K562 (cell line): ENCODE data around the gene BHLHE40. TPM values are rescaled to one million over a fixed set of nuclear protein-coding genes. Genes with fewer than 3 reads are reported as not detected.
A peak's percentile ranks its signal among the peaks of the same experiment; 100 is the strongest.

ENCODE experiments used
- ATAC-seq: fragments of 200-7000 bp; cut with Tn5 transposase; 3 replicates; pipeline ENCODE4 v1.9.1; 2020; ENCODE audit warnings: moderate library complexity
- BruUV-seq: library from RNA; stranded (reverse); fragments of 400-500 nt; replicated peaks from 2 replicates; lab custom pipeline; 2021; lab: Mats Ljungman, UMichigan
- CTCF ChIA-PET: fragments of 300-600 bp; formaldehyde crosslinking; extraction: SDS; loops from one replicate; lab custom pipeline; 2021; ENCODE audit warnings: low intra/inter-chr PET ratio; lab: Yijun Ruan, JAX
- POLR2A ChIA-PET: fragments of 300-600, 350-650 bp; sonication (Branson Sonifier 250); formaldehyde crosslinking; extraction: SDS; loops from one replicate; lab custom pipeline; 2021; ENCODE audit warnings: antibody characterized with exemption, inconsistent platforms; lab: Yijun Ruan, JAX
- DNase-seq, 4 experiments: peaks; one replicate each; pipeline versions ENCODE4 v3.0.0 to v3.0.0-alpha.2; 2011 to 2018; ENCODE audit warnings: low spot score in 3 of 4, mixed read lengths in 3 of 4; ENCODE audit errors: extremely low read depth in 1 of 4
- FAIRE-seq: peaks from 2 replicates; lab custom pipeline; 2011; peaks lifted over from hg19 to GRCh38; lab: Jason Lieb, UNC
- H2AFZ ChIP-seq: 2 replicates; pipeline ENCODE4 v1.6.0; 2011; ENCODE audit warnings: low read depth, low read length, control low read depth, inconsistent platforms
- H3K27ac ChIP-seq: fragments of 200-600 bp; 3 replicates; pipeline ENCODE4 v1.8.0; 2011; ENCODE audit warnings: low read depth, mild to moderate bottlenecking, control low read depth, inconsistent platforms, low read length, moderate library complexity, mixed read lengths; ENCODE audit errors: extremely low read depth
- H3K27me3 ChIP-seq, 2 experiments: fragments of 300-600 bp in 1 of 2; 2 replicates in 1 of 2; 3 replicates in 1 of 2; pipeline versions ENCODE4 v1.6.0 to v1.8.0; 2011; ENCODE audit warnings: inconsistent platforms in 2 of 2, low read length in 2 of 2, mild to moderate bottlenecking in 1 of 2, mixed read lengths in 1 of 2, moderate library complexity in 1 of 2; ENCODE audit not compliant: control insufficient read depth in 2 of 2, insufficient read depth in 2 of 2
- H3K36me3 ChIP-seq: fragments of 300-600 bp; 3 replicates; pipeline ENCODE4 v1.8.0; 2011; ENCODE audit warnings: mild to moderate bottlenecking, low read length, inconsistent platforms; ENCODE audit not compliant: control insufficient read depth, insufficient read depth
- H3K4me1 ChIP-seq, 2 experiments: fragments of 200-600 bp in 1 of 2; replicated peaks in 1 of 2; 2 replicates in 1 of 2; 3 replicates in 1 of 2; pipeline versions ENCODE4 v1.5.1 to v1.8.0; 2011; ENCODE audit warnings: inconsistent platforms in 2 of 2, low read length in 2 of 2, mild to moderate bottlenecking in 1 of 2, mixed read lengths in 1 of 2, moderate library complexity in 1 of 2; ENCODE audit not compliant: control insufficient read depth in 2 of 2, insufficient read depth in 2 of 2
- H3K4me2 ChIP-seq: 2 replicates; pipeline ENCODE4 v1.6.1; 2011; ENCODE audit warnings: low read length, control low read depth, inconsistent platforms, mixed read lengths; ENCODE audit not compliant: insufficient read depth
- H3K4me3 ChIP-seq: fragments of 200-600 bp; sonication (generic), shearing (Covaris generic); 2 replicates; pipeline ENCODE4 v1.5.1; 2016; ENCODE audit warnings: control low read depth, inconsistent platforms
- H3K79me2 ChIP-seq: fragments of 200-600 bp; 3 replicates; pipeline ENCODE4 v1.8.0; 2011; ENCODE audit warnings: low read length, inconsistent platforms; ENCODE audit not compliant: control insufficient read depth, insufficient read depth
- H3K9ac ChIP-seq, 2 experiments: 2 replicates each; pipeline versions ENCODE4 v1.6.0 to v1.6.1; 2011; ENCODE audit warnings: low read depth in 2 of 2, low read length in 2 of 2, control low read depth in 1 of 2, inconsistent platforms in 1 of 2, mild to moderate bottlenecking in 1 of 2, mixed read lengths in 1 of 2; ENCODE audit not compliant: insufficient read depth in 1 of 2
- H3K9me1 ChIP-seq: one replicate; pipeline ENCODE4 v1.6.0; 2011; ENCODE audit warnings: inconsistent platforms, mild to moderate bottlenecking, low read length, moderate library complexity; ENCODE audit not compliant: control insufficient read depth, insufficient read depth
- H3K9me3 ChIP-seq: replicated peaks from 2 replicates; pipeline ENCODE4 v1.5.1; 2011; ENCODE audit warnings: low read depth, low read length, inconsistent platforms; ENCODE audit not compliant: control insufficient read depth, insufficient read depth
- H4K20me1 ChIP-seq: replicated peaks from 2 replicates; pipeline ENCODE4 v1.6.1; 2011; ENCODE audit warnings: low read length, inconsistent platforms, mixed read lengths; ENCODE audit not compliant: control insufficient read depth, insufficient read depth
- CREM ChIP-seq: IDR thresholded peaks from 2 replicates; pipeline ENCODE4 v1.6.1; 2014; ENCODE audit warnings: antibody characterized with exemption, low read depth
- DACH1 ChIP-seq: fragments of 450-650 bp; IDR thresholded peaks from 2 replicates; pipeline ENCODE4 v1.6.1; 2018; ENCODE audit not compliant: partially characterized antibody
- ELF4 ChIP-seq: fragments of 450-650 bp; formaldehyde crosslinking; IDR thresholded peaks from 2 replicates; pipeline ENCODE4 v1.4.0; 2022; ENCODE audit warnings: missing genetic modification characterization
- FUS ChIP-seq: fragments of 200-400 bp; formaldehyde crosslinking; optimal IDR thresholded peaks from 2 replicates; pipeline ENCODE3; 2017; ENCODE audit warnings: low read depth, low read length
- HLTF ChIP-seq: fragments of 450-650 bp; IDR thresholded peaks from 2 replicates; pipeline ENCODE4 v1.6.1; 2016
- ILF3 ChIP-seq: fragments of 450-650 bp; IDR thresholded peaks from 2 replicates; pipeline ENCODE4 v1.6.1; 2018; ENCODE audit warnings: antibody characterized with exemption, mild to moderate bottlenecking, moderate library complexity, borderline replicate concordance
- JUND ChIP-seq, 2 experiments: IDR thresholded peaks; 2 replicates in 1 of 2; 3 replicates in 1 of 2; pipeline ENCODE4 v1.6.1; 2011; ENCODE audit warnings: borderline replicate concordance in 2 of 2, low read depth in 2 of 2, low read length in 2 of 2, improper control_type of control experiment in 1 of 2, missing biosample characterization in 1 of 2, missing genetic modification characterization in 1 of 2, missing genetic modification reagents in 1 of 2
- NFE2 ChIP-seq: IDR thresholded peaks from 2 replicates; pipeline ENCODE4 v1.6.1; 2014; ENCODE audit warnings: antibody characterized with exemption, low read depth
- NR4A1 ChIP-seq, 2 experiments: fragments of 250-450 bp in 1 of 2; fragments of 450-650 bp in 1 of 2; sonication (Bioruptor Pico) in 1 of 2; IDR thresholded peaks; 2 replicates each; pipeline versions ENCODE4 v1.4.0 to v1.6.1; 2016 to 2020; ENCODE audit warnings: mild to moderate bottlenecking in 2 of 2, missing compliant biosample characterization in 1 of 2, missing genetic modification characterization in 1 of 2, moderate library complexity in 1 of 2
- NUFIP1 ChIP-seq: fragments of 450-650 bp; IDR thresholded peaks from 2 replicates; pipeline ENCODE4 v1.6.1; 2018; ENCODE audit not compliant: partially characterized antibody
- RREB1 ChIP-seq: fragments of 250-450 bp; sonication (Bioruptor Pico); IDR thresholded peaks from 2 replicates; pipeline ENCODE4 v1.4.0; 2020
- SMARCA4 ChIP-seq: fragments of 450-650 bp; IDR thresholded peaks from 2 replicates; pipeline ENCODE4 v1.6.1; 2016
- ZBTB9 ChIP-seq: fragments of 450-650 bp; formaldehyde crosslinking; IDR thresholded peaks from 2 replicates; pipeline ENCODE4 v1.4.0; 2020; ENCODE audit warnings: mild to moderate bottlenecking, moderate library complexity
- WGBS: fragments of 100-300 bp; shearing (Covaris generic); methylation state at CpG from one replicate; pipeline ENCODE4 v1.1.6; 2016; ENCODE audit warnings: low coverage, mixed read lengths; ENCODE audit not compliant: insufficient coverage; ENCODE audit errors: missing lambda C conversion rate; 5-methylcytosine and 5-hydroxymethylcytosine counted together
- in situ Hi-C: fragments of 300-500 bp; cut with MboI; formaldehyde crosslinking; loops from 4 replicates; pipeline ENCODE4 v1.15.0; 2018; ENCODE audit warnings: inconsistent platforms, mixed read lengths
- intact Hi-C: fragments of 100-400 bp; cut with micrococcal nuclease; formaldehyde crosslinking; loops from 2 replicates; pipeline ENCODE4 v1.14.2; 2022
- polyA plus RNA-seq, 8 experiments: library from polyadenylated mRNA; depleted of rRNA in 4 of 8; stranded (reverse) in 5 of 8; unstranded in 3 of 8; fragments of >200 nt; fragmentation: Nextera tagmentation in 2 of 8; fragmentation: Illumina TruSeq in 1 of 8; extraction: Ambion mirVana in 2 of 8; extraction: Trizol in 1 of 8; gene quantifications; 2 replicates each; pipeline versions ENCODE4 v1.2.1 to v1.2.3, GENCODE V29; 2011 to 2014; ENCODE audit warnings: inconsistent platforms in 1 of 8, missing spikeins in 1 of 8
- total RNA-seq, 7 experiments: library from RNA; depleted of rRNA in 6 of 7; stranded (reverse); fragments of >200 nt in 6 of 7; fragmentation: Illumina TruSeq in 2 of 7; extraction: Trizol in 2 of 7; gene quantifications; 2 replicates each; pipeline versions ENCODE4 v1.2.1 to v1.2.3, GENCODE V29; 2011 to 2021; ENCODE audit warnings: low replicate concordance in 1 of 7

Gene BHLHE40
- total and polyA plus RNA-seq, 9 of the 15 experiments (the other 6 are each of a cell fraction or from before 2014, with no cell fraction given) = 12.0 to 83.9 (median 31.4) TPM

- peak overlapping the region; percentile 45 for H3K4me2 ChIP-seq
- H3K9ac ChIP-seq = peak overlapping the region; percentile 61 to 86
- TF ChIP-seq NUFIP1 (no peak), RREB1 (CRISPR knock-in tag) (0 out of 2 replicates have a peak, but pooled peaks have one; percentile 46), NFE2 (no peak), HLTF (0 out of 2 replicates have a peak, but pooled peaks have one; percentile 70), ZBTB9 (CRISPR knock-in tag) (peak; percentile 67), DACH1 (peak; percentile 55), NR4A1 (CRISPR knock-in tag; IDR thresholded peaks at IDR 0.05) (peak; percentile 64; the same call in 1 of the 2 replicates), NR4A1 (tag; IDR thresholded peaks at IDR 0.05) (peak; percentile 95), FUS (no peak), ILF3 (no peak), JUND (IDR thresholded peaks at IDR 0.05; ENCODE audit: borderline replicate concordance, low read depth, low read length) (peak; percentile 2; the same call in 1 of the 2 replicates), JUND (tag; IDR thresholded peaks at IDR 0.05; ENCODE audit: borderline replicate concordance, low read depth, low read length) (no peak; the same call in 2 of the 3 replicates), ELF4 (peak; percentile 40; the same call in 1 of the 2 replicates), SMARCA4 (peak; percentile 24; the same call in 1 of the 2 replicates), CREM (peak; percentile 23; the same call in 1 of the 2 replicates)
Observed at GRCh38 chr3:4988983-4989834, 10.0 kb downstream of the BHLHE40 start.

More at GRCh38 chr3:4988983-4989834, 10.0 kb downstream of the BHLHE40 start:
- intact Hi-C loops = no loop called here
- H3K9me1 ChIP-seq = no peaks in the 10 kb centered on the region
- peak overlapping the region; percentile 96 for H2AFZ ChIP-seq
- FAIRE-seq = peak; percentile 82
- H3K4me1 ChIP-seq = peaks cover 33 to 63% of the 10 kb centered on the region in 2 experiments
- in situ Hi-C loops = no loop called here
- 18% methylated on average over 13 of the region's 13 CpGs for WGBS
- ChIA-PET POLR2A (interaction anchor here (0.6 to 8.1 kb wide), 5 partner anchors 28 to 227 kb away, joined by 3 to 38 read pairs (median 3); no protein-coding TSS in a partner anchor), CTCF (interaction anchor here (0.9 kb wide), 1 partner anchor 10 kb away, joined by 5 read pairs; no protein-coding TSS in a partner anchor)
- H4K20me1 ChIP-seq = no peaks in the 10 kb centered on the region
- peak; percentile 90 to 95 (median 94) for DNase-seq
- peak; percentile 62 for ATAC-seq
- H3K27me3 ChIP-seq = no peaks in the 10 kb centered on the region
- H3K27ac ChIP-seq = peak overlapping the region; percentile 84
- H3K36me3 ChIP-seq = peaks cover 15% of the 10 kb centered on the region
- H3K9me3 ChIP-seq = no peaks in the 10 kb centered on the region
- BruUV-seq = no TSS peak
- peaks cover 22% of the 10 kb centered on the region for H3K79me2 ChIP-seq
- H3K4me3 ChIP-seq = no peak overlapping the region
